K562 (cell line): ENCODE data around the gene TMEM239. TPM values are rescaled to one million over a fixed set of nuclear protein-coding genes. Genes with fewer than 3 reads are reported as not detected.

ENCODE experiments used
- ATAC-seq: fragments of 200-7000 bp; cut with Tn5 transposase; 3 replicates; pipeline ENCODE4 v1.9.1; 2020; ENCODE audit warnings: moderate library complexity
- BruUV-seq: library from RNA; stranded (reverse); fragments of 400-500 nt; replicated peaks from 2 replicates; lab custom pipeline; 2021; lab: Mats Ljungman, UMichigan
- CTCF ChIA-PET: fragments of 300-600 bp; formaldehyde crosslinking; extraction: SDS; loops from one replicate; lab custom pipeline; 2021; ENCODE audit warnings: low intra/inter-chr PET ratio; lab: Yijun Ruan, JAX
- POLR2A ChIA-PET: fragments of 300-600, 350-650 bp; sonication (Branson Sonifier 250); formaldehyde crosslinking; extraction: SDS; loops from one replicate; lab custom pipeline; 2021; ENCODE audit warnings: antibody characterized with exemption, inconsistent platforms; lab: Yijun Ruan, JAX
- DNase-seq, 4 experiments: peaks; one replicate each; pipeline versions ENCODE4 v3.0.0 to v3.0.0-alpha.2; 2011 to 2018; ENCODE audit warnings: low spot score in 3 of 4, mixed read lengths in 3 of 4; ENCODE audit errors: extremely low read depth in 1 of 4
- FAIRE-seq: peaks from 2 replicates; lab custom pipeline; 2011; peaks lifted over from hg19 to GRCh38; lab: Jason Lieb, UNC
- H2AFZ ChIP-seq: 2 replicates; pipeline ENCODE4 v1.6.0; 2011; ENCODE audit warnings: low read depth, low read length, control low read depth, inconsistent platforms
- H3K27ac ChIP-seq: fragments of 200-600 bp; 3 replicates; pipeline ENCODE4 v1.8.0; 2011; ENCODE audit warnings: low read depth, mild to moderate bottlenecking, control low read depth, inconsistent platforms, low read length, moderate library complexity, mixed read lengths; ENCODE audit errors: extremely low read depth
- H3K27me3 ChIP-seq, 2 experiments: fragments of 300-600 bp in 1 of 2; 2 replicates in 1 of 2; 3 replicates in 1 of 2; pipeline versions ENCODE4 v1.6.0 to v1.8.0; 2011; ENCODE audit warnings: inconsistent platforms in 2 of 2, low read length in 2 of 2, mild to moderate bottlenecking in 1 of 2, mixed read lengths in 1 of 2, moderate library complexity in 1 of 2; ENCODE audit not compliant: control insufficient read depth in 2 of 2, insufficient read depth in 2 of 2
- H3K36me3 ChIP-seq: fragments of 300-600 bp; 3 replicates; pipeline ENCODE4 v1.8.0; 2011; ENCODE audit warnings: mild to moderate bottlenecking, low read length, inconsistent platforms; ENCODE audit not compliant: control insufficient read depth, insufficient read depth
- H3K4me1 ChIP-seq, 2 experiments: fragments of 200-600 bp in 1 of 2; replicated peaks in 1 of 2; 2 replicates in 1 of 2; 3 replicates in 1 of 2; pipeline versions ENCODE4 v1.5.1 to v1.8.0; 2011; ENCODE audit warnings: inconsistent platforms in 2 of 2, low read length in 2 of 2, mild to moderate bottlenecking in 1 of 2, mixed read lengths in 1 of 2, moderate library complexity in 1 of 2; ENCODE audit not compliant: control insufficient read depth in 2 of 2, insufficient read depth in 2 of 2
- H3K4me2 ChIP-seq: 2 replicates; pipeline ENCODE4 v1.6.1; 2011; ENCODE audit warnings: low read length, control low read depth, inconsistent platforms, mixed read lengths; ENCODE audit not compliant: insufficient read depth
- H3K4me3 ChIP-seq: fragments of 200-600 bp; sonication (generic), shearing (Covaris generic); 2 replicates; pipeline ENCODE4 v1.5.1; 2016; ENCODE audit warnings: control low read depth, inconsistent platforms
- H3K79me2 ChIP-seq: fragments of 200-600 bp; 3 replicates; pipeline ENCODE4 v1.8.0; 2011; ENCODE audit warnings: low read length, inconsistent platforms; ENCODE audit not compliant: control insufficient read depth, insufficient read depth
- H3K9ac ChIP-seq, 2 experiments: 2 replicates each; pipeline versions ENCODE4 v1.6.0 to v1.6.1; 2011; ENCODE audit warnings: low read depth in 2 of 2, low read length in 2 of 2, control low read depth in 1 of 2, inconsistent platforms in 1 of 2, mild to moderate bottlenecking in 1 of 2, mixed read lengths in 1 of 2; ENCODE audit not compliant: insufficient read depth in 1 of 2
- H3K9me1 ChIP-seq: one replicate; pipeline ENCODE4 v1.6.0; 2011; ENCODE audit warnings: inconsistent platforms, mild to moderate bottlenecking, low read length, moderate library complexity; ENCODE audit not compliant: control insufficient read depth, insufficient read depth
- H3K9me3 ChIP-seq: replicated peaks from 2 replicates; pipeline ENCODE4 v1.5.1; 2011; ENCODE audit warnings: low read depth, low read length, inconsistent platforms; ENCODE audit not compliant: control insufficient read depth, insufficient read depth
- H4K20me1 ChIP-seq: replicated peaks from 2 replicates; pipeline ENCODE4 v1.6.1; 2011; ENCODE audit warnings: low read length, inconsistent platforms, mixed read lengths; ENCODE audit not compliant: control insufficient read depth, insufficient read depth
- CTCFL ChIP-seq: IDR thresholded peaks from 2 replicates; pipeline ENCODE4 v1.6.1; 2011; ENCODE audit warnings: borderline replicate concordance, low read depth, mild to moderate bottlenecking, moderate library complexity, low read length; ENCODE audit not compliant: insufficient read depth, poor library complexity, severe bottlenecking
- ELF2 ChIP-seq: fragments of 250-450 bp; sonication (Bioruptor Pico); IDR thresholded peaks from 2 replicates; pipeline ENCODE4 v1.5.0; 2021; ENCODE audit warnings: mild to moderate bottlenecking
- GABPA ChIP-seq: fragments of 200-800 bp; sonication (Bioruptor generic); conservative IDR thresholded peaks from 2 replicates; pipeline ENCODE4 v1.6.1; 2016; ENCODE audit warnings: low read depth, missing genetic modification characterization, missing compliant biosample characterization
- GATAD2B ChIP-seq: fragments of 450-650 bp; IDR thresholded peaks from 2 replicates; pipeline ENCODE4 v1.6.1; 2017; ENCODE audit warnings: mild to moderate bottlenecking, borderline replicate concordance
- HDAC1 ChIP-seq, 2 experiments: fragments of 450-650 bp; IDR thresholded peaks; 2 replicates each; pipeline ENCODE4 v1.6.1; 2016 to 2017; ENCODE audit warnings: inconsistent platforms in 1 of 2, mild to moderate bottlenecking in 1 of 2, moderate library complexity in 1 of 2
- HNRNPLL ChIP-seq: fragments of 200-400 bp; formaldehyde crosslinking; IDR thresholded peaks from 2 replicates; pipeline ENCODE4 v1.6.1; 2017; ENCODE audit warnings: low read length, low read depth, mild to moderate bottlenecking; ENCODE audit not compliant: poor library complexity, severe bottlenecking
- MCM3 ChIP-seq: fragments of 450-650 bp; IDR thresholded peaks from 2 replicates; pipeline ENCODE4 v1.6.1; 2016
- MTA1 ChIP-seq: fragments of 450-650 bp; IDR thresholded peaks from 2 replicates; pipeline ENCODE4 v1.6.1; 2017; ENCODE audit warnings: borderline replicate concordance
- MYBL2 ChIP-seq, 2 experiments: fragments of 450-650 bp in 1 of 2; sonication (generic) in 1 of 2; formaldehyde crosslinking in 1 of 2; IDR thresholded peaks; 2 replicates each; pipeline versions ENCODE4 v1.6.1 to v1.8.1; 2017 to 2022; ENCODE audit warnings: borderline replicate concordance in 1 of 2, inconsistent platforms in 1 of 2, low read depth in 1 of 2, mild to moderate bottlenecking in 1 of 2, missing genetic modification reagents in 1 of 2, moderate library complexity in 1 of 2
- PTBP1 ChIP-seq: fragments of 200-400 bp; formaldehyde crosslinking; IDR thresholded peaks from 2 replicates; pipeline ENCODE4 v1.6.1; 2017; ENCODE audit warnings: low read depth, low read length
- RBM25 ChIP-seq: fragments of 200-400 bp; formaldehyde crosslinking; IDR thresholded peaks from 2 replicates; pipeline ENCODE4 v1.6.1; 2018; ENCODE audit warnings: low read length, low read depth, moderate library complexity; ENCODE audit not compliant: severe bottlenecking
- TAF9B ChIP-seq: fragments of 450-650 bp; IDR thresholded peaks from 2 replicates; pipeline ENCODE4 v1.6.1; 2018; ENCODE audit warnings: mild to moderate bottlenecking; ENCODE audit not compliant: partially characterized antibody
- TRIM24 ChIP-seq, 2 experiments: fragments of 450-650 bp; IDR thresholded peaks; 2 replicates each; pipeline ENCODE4 v1.6.1; 2016
- ZNF696 ChIP-seq: fragments of 250-450 bp; sonication (Bioruptor Pico); conservative IDR thresholded peaks from 2 replicates; pipeline ENCODE4 v1.4.0; 2020; ENCODE audit warnings: mild to moderate bottlenecking, moderate library complexity
- ZNF766 ChIP-seq: fragments of 200-800 bp; sonication (Bioruptor generic); conservative IDR thresholded peaks from 2 replicates; pipeline ENCODE4 v1.6.1; 2016; ENCODE audit warnings: missing genetic modification characterization, missing compliant biosample characterization
- ZNF77 ChIP-seq: fragments of 250-450 bp; sonication (Bioruptor Pico); IDR thresholded peaks from 2 replicates; pipeline ENCODE4 v1.5.0; 2020
- WGBS: fragments of 100-300 bp; shearing (Covaris generic); methylation state at CpG from one replicate; pipeline ENCODE4 v1.1.6; 2016; ENCODE audit warnings: low coverage, mixed read lengths; ENCODE audit not compliant: insufficient coverage; ENCODE audit errors: missing lambda C conversion rate; 5-methylcytosine and 5-hydroxymethylcytosine counted together
- in situ Hi-C: fragments of 300-500 bp; cut with MboI; formaldehyde crosslinking; loops from 4 replicates; pipeline ENCODE4 v1.15.0; 2018; ENCODE audit warnings: inconsistent platforms, mixed read lengths
- intact Hi-C: fragments of 100-400 bp; cut with micrococcal nuclease; formaldehyde crosslinking; loops from 2 replicates; pipeline ENCODE4 v1.14.2; 2022
- polyA plus RNA-seq, 8 experiments: library from polyadenylated mRNA; depleted of rRNA in 4 of 8; stranded (reverse) in 5 of 8; unstranded in 3 of 8; fragments of >200 nt; fragmentation: Nextera tagmentation in 2 of 8; fragmentation: Illumina TruSeq in 1 of 8; extraction: Ambion mirVana in 2 of 8; extraction: Trizol in 1 of 8; gene quantifications; 2 replicates each; pipeline versions ENCODE4 v1.2.1 to v1.2.3, GENCODE V29; 2011 to 2014; ENCODE audit warnings: inconsistent platforms in 1 of 8, missing spikeins in 1 of 8
- total RNA-seq, 7 experiments: library from RNA; depleted of rRNA in 6 of 7; stranded (reverse); fragments of >200 nt in 6 of 7; fragmentation: Illumina TruSeq in 2 of 7; extraction: Trizol in 2 of 7; gene quantifications; 2 replicates each; pipeline versions ENCODE4 v1.2.1 to v1.2.3, GENCODE V29; 2011 to 2021; ENCODE audit warnings: low replicate concordance in 1 of 7
- TF ChIP-seq, protein P1 (sequence below): fragments of 250-450 bp; sonication (Bioruptor Pico); IDR thresholded peaks from 2 replicates; pipeline ENCODE4 v1.5.0; 2021; ENCODE audit warnings: mild to moderate bottlenecking, moderate library complexity

TMEM239 gene
- total and polyA plus RNA-seq, 9 of the 15 experiments (the other 6 are each of a cell fraction or from before 2014, with no cell fraction given), result not detected

- H3K4me3 ChIP-seq, result no peak overlapping the region
- no peaks in the 10 kb centered on the region; a peak in 1 of 5 replicates for H3K4me1 ChIP-seq
- no peaks in the 10 kb centered on the region for H3K9me3 ChIP-seq
- H3K9me1 ChIP-seq, result no peaks in the 10 kb centered on the region
- no peak for FAIRE-seq
- no peak for TF ChIP-seq ZNF766
- no peak for TF ChIP-seq HNRNPLL
- no peak for TF ChIP-seq MCM3
- no peak for TF ChIP-seq MYBL2 (IDR thresholded peaks at IDR 0.05; ENCODE audit: low read depth)
- no peak for TF ChIP-seq MYBL2 (CRISPR knock-in tag; IDR thresholded peaks at IDR 0.05; ENCODE audit: borderline replicate concordance)
- no peak for TF ChIP-seq MTA1
- no peak for TF ChIP-seq RBM25
- no peak for TF ChIP-seq PTBP1
- no peak for TF ChIP-seq GABPA
- no peak for TF ChIP-seq TAF9B
- no peak for TF ChIP-seq TRIM24 (IDR thresholded peaks at IDR 0.05)
- no peak for TF ChIP-seq ZNF696 (CRISPR knock-in tag)
- no peak for TF ChIP-seq ZNF77
- TF ChIP-seq GATAD2B, result no peak
- TF ChIP-seq, protein P1, sequence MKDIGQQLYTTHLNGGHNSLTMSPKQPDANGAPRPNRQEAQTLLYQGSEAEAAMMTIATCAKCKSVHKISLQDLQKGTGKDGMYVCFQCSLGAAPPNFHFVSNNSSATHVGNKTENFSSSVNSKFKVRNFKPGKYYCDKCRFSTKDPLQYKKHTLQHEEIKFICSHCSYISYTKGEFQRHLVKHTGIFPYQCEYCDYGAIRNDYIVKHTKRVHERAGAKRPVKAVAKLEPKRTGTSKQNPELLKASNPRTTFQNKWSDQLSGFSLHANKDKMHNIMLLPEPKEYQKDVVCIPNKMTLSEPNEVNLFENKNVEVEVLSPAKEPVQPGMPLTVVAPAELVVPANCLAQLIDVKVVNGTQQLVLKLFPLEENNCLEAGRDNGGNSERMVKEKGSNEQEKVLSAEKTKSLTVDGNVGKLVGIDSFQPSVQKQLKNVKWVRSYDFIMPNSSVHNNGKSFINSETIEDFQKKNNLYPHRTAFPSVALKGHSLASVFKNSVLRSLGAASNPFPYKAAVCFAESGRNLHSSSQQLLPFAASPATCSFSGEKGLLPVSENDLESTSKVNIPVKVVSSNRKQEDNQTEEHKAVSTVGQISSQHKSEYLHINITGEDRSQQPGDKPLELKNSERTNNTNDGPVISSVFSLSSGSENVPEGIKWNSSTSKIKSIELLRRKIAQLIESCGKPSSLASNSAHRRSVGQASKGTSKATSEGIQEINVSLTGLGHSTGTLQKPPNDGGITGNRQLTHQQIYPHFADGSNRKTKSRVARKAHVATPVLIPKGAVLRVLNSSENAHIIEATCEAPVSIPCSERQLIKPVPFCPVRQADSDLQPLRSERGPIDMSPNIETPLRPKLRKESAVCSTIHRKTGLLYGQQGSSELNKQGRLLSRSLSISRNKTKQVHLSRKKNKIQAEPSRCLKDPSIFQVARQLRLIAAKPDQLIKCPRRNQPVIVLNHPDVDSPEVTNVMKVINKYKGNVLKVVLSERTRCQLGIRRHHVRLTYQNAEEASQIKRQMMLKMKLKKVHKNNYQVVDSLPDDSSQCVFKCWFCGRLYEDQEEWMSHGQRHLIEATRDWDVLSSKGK (CRISPR knock-in tag), result no peak
- no peak for TF ChIP-seq HDAC1 (IDR thresholded peaks at IDR 0.05)
- TF ChIP-seq ELF2 (CRISPR knock-in tag), result no peak
- TF ChIP-seq CTCFL, result no peak
- H3K27me3 ChIP-seq, result peaks cover 9 to 32% of the 10 kb centered on the region in 2 experiments; a peak in 4 of 5 replicates
- H3K27ac ChIP-seq, result no peak overlapping the region
- BruUV-seq, result no TSS peak
- no peak overlapping the region for H3K9ac ChIP-seq
- in situ Hi-C loops (no loop called here), intact Hi-C loops (no loop called here)
- no peaks in the 10 kb centered on the region for H3K36me3 ChIP-seq
- WGBS, result 0% methylated on average over 8 of the region's 15 CpGs
- H2AFZ ChIP-seq, result no peak overlapping the region
- no peaks in the 10 kb centered on the region for H4K20me1 ChIP-seq
- POLR2A ChIA-PET, result interaction anchor here (1.0 to 1.1 kb wide), 2 partner anchors 12 to 20 kb away, joined by 4 read pairs; no protein-coding TSS in a partner anchor
- CTCF ChIA-PET, result no interaction called here
- no peak for DNase-seq
- H3K79me2 ChIP-seq, result no peaks in the 10 kb centered on the region
- no peak overlapping the region for H3K4me2 ChIP-seq
- no peak for ATAC-seq
These were observed 48.2 kb upstream of the TMEM239 start for GRCh38 chr20:2767768-2768631.
